C4-2B (cell line): ENCODE results near the gene NUP210.

Experiments used
- CTCF ChIP-seq: fragments of 450-650 bp; conservative IDR thresholded peaks from 2 replicates; pipeline ENCODE4 v1.5.1; 2017; ENCODE audit warnings: mild to moderate bottlenecking
- ZFX ChIP-seq: fragments of 450-650 bp; IDR thresholded peaks from 2 replicates; pipeline ENCODE4 v1.6.1; 2017

GRCh38 chr3:13420831-13421765 is 976 bp upstream of the NUP210 start:
- TF ChIP-seq CTCF: no peak
- TF ChIP-seq ZFX: no peak
